Measurements from ENCODE around the gene HRC.

Gene HRC

DNA sequence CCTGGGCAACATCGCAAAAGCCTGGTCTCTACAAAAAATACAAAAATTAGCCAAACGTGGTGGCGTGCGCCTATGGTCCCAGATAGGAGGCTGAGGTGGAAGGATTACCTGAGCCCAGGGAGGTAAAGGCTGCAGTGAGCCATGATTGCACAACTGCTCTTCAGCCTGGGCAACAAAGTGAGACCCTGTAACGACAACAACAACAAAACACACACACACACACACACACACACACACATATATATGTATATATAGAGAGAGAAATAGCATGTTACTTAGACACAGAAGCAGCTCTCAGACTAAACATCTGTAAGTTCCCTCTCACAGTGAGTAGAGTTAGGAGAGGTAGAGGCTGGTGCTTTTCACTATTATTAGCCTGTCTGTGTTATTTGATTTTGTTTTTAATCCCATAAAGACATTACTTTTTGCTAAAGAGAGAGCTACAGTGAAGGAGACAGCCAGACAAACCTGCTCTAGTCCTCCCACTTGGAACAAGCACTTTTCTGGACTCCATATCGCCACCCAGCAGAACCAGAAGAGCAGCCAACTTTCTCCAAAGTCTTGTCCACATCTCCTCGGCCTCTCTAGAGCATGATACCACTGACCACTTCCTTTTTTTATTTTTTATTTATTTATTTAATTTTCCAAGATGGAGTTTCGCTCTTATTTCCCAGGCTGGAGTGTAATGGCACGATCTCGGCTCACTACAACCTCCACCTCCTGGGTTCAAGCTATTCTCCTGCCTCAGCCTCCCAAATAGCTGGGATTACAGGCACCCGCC lies 43.8 kb downstream of the HRC start:
- no peak for DNase-seq

DNA sequence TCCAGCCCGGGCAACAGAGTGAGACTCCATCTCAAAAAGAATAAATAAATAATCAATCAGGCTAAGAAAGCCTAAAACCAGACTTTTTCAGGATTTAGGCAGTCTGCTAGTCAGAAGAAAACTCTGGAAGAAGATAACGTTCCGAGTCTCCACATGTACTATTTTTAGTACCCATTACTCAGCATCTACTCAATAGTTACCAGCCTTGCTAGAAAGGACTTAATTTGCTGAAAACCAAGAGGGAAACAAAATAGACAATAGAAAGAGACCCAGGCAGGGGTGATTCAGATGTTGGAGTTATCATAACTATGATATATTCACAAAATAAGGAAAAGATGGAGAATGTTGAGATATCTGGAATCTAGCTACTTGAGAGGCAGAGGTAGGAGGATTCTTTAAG lies 44.6 kb downstream of the HRC start:
- DNase-seq, result no peak

DNA sequence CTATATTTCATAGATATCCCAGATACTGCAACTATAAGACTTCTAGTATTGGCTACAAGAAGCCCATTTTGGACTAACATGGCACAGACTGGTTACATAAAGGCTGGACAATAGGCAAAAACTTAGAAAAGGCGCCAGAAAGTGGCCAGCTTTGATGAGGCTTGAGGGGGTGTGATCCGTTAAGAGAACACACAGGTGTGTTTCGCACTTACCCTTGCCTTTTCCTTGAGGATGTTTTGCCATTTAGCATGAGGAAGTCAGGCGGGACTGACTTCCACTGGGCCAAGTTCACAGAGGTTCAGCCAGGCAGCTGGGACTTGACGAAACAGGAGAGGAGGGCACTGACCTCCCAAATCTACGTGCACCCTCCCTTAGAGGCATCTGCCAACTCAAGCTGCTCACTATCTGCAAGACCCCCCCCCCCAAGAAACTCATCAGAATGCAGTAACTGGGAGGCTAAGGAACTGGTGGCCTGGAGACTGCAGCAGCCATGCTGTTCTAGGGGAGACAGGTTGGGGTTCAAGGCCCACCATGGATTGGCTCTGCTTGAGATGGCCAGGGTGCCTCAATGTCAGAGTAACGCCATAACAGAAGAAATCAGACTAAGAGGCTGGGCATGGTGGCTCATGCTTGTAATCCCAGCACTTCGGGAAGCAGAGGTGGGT lies 45.5 kb downstream of the HRC start:
- DNase-seq, result no peak

DNA sequence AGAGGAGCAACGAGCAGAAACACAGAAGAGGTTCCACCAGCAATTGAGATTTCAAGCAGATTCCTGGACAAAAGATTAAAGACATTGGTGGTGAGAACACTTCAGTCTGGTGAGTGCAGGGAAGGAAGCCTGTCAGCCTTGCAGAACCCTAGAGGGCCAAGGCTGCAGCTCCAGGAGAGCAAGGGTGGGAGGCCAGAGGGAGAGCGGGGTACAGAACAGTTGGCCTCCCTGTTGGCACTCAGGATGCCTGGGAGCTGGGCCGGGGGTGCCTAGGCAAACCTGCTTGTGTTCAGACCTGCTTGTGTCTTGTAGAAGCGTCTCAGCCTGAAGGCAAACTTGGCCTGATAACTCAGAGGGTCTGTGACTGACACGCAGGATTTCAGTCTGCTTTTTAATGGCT lies 46.1 kb downstream of the HRC start:
- no peak for DNase-seq

DNA sequence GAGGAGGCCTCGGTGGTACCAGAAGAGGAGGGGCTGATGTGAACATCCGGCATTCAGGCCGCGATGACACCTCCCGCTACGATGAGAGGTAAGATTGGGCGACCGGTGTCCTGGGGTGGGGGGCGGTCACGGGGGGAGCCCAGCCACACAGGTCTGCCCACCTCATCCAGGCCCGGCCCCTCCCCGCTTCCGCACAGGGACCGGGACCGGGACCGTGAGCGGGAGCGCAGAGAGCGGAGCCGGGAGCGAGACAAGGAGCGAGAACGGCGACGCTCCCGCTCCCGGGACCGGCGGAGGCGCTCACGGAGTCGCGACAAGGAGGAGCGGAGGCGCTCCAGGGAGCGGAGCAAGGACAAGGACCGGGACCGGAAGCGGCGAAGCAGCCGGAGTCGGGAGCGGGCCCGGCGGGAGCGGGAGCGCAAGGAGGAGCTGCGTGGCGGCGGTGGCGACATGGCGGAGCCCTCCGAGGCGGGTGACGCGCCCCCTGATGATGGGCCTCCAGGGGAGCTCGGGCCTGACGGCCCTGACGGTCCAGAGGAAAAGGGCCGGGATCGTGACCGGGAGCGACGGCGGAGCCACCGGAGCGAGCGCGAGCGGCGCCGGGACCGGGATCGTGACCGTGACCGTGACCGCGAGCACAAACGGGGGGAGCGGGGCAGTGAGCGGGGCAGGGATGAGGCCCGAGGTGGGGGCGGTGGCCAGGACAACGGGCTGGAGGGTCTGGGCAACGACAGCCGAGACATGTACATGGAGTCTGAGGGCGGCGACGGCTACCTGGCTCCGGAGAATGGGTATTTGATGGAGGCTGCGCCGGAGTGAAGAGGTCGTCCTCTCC lies 47.4 kb downstream of the HRC start:
- no peak for DNase-seq

DNA sequence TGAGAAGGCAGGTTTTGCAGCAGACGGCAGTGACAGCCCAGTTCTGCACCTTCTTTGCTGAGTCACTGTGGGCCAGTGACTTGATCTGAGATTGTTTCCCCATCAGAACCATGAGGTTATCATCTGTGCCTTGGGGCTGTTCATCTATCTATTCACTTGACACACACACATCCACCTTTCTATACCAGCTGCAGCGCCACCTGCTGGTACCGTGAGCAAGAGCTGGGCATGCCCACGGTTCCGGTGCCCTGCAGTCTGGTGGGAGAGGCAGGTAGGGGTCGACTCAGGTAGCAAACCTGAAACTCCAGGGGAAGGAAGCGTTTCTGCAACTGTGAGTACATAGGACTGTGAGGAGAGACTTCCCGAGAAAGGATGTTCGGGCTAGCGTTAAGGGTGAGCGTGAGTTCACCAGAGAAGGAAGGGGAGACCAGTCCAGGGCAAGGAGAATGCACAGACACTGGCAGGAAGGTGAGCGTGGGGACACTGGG lies 48.5 kb downstream of the HRC start:
- peak; percentile 18 to 24 for DNase-seq

DNA sequence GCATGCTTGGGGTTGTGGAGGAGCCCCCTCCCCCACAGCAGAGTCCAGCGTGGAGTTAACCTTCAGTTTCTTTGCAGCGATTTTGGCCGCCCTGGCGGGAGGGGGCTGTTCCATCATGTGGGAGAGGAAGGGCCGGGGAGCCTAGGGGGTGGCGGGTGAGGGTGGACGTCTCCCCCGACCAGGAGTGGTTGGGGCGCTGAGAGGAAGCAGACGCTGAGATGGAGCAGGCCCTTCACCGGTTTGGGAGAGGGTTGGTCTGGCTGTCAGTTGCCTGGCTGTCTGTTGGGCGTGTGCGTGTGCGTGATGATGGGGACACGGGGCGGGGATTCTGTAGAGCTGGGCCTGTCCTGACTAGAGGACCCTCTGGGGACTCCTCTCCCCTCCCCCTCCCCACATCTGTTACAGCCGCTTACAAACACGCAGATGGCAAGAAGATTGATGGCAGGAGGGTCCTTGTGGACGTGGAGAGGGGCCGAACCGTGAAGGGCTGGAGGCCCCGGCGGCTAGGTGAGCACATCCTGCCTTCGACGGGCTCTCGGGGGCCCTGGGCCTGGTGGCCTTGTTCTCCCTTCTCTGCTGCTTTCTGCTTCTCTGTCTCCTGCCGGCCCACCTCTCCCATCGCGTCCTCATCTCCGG lies 50.8 kb downstream of the HRC start:
- no peak for DNase-seq

DNA sequence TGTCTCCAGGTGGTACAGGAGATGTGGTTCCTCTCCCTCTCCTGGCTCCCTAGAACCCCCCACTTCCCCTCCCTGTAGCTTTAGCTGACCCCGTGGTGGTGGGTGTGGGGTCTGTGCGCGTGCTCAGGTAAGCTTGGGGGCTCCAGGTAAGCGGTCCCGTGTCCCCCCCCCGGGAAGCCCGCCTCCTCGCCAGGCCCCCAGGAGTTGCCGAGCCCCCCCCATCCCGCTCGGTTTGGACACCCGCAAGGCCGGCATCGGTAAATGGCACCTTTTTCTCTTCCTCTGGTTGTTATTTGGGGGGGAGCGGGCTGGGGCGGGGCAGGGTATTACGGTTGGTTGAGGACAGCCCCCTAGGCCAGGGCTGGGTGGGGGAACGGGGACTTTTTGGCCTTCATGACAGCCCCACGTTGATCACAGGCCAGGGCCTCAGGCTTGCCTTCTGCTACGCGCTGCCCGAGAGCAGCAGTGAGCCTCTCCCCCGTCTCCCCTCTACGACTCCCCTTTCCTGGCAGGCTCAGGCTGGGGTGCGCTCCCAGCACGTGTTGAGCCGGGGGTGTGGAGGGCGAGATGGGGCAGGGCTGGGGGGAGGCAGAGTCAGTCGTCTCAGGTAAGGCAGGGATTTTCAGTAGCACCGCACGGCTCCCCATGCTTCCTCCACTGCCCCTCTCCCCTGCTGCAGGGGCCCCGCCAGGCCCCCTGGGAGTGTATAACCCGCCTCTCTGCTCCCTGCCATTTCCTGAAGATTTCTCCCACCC lies 51.7 kb downstream of the HRC start:
- DNase-seq, result no peak

DNA sequence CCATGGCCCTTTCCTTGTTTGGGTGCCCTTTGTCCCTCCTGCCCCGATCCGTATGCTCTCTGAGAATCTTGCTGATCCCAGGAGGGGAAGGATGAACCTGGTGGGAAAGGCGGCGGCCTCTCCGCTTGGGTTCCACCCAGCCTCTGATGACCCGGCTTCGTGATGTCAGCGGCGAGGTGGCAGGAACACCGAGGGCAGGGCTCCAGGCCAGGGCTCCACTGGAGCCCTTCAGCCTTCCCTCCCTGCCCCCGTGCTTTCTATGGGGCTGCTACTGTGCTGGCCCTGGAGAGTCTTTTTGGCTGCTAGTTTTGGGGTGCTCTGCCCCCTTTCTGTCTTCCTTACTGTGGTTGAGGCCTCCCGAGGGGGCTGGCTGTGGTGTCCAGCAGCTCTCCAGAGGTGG lies 52.9 kb downstream of the HRC start:
- no peak for DNase-seq

Data from AML-193 (cell line).